ENCODE measurements around the gene HBS1L. TPM values are rescaled to one million over a fixed set of nuclear protein-coding genes. Genes with fewer than 3 reads are reported as not detected.

The HBS1L gene
- polyA plus RNA-seq, 4 donors = 23.0 to 39.2 (median 30.7) TPM

DNA sequence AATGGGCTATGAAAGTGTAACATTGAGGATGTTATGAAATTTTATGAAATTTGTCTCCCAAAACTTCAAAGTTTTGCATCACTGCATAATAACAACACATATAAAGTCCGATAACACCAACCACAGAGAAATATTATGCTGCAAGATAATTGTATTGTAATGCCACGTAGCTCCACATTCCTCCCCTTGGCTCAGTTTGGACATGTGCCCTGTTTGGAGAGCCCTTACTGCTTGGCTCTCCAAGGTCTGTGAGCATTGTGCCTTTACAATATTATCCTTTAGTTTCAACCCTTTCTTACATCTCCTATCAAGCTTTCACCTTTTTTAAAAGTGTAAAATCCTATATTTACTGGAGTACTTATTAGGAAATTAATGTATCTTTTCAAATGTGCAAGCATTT, 10.8 kb downstream of the HBS1L start:
- Histone ChIP-seq H3K4me1 (ENCODE audit: control insufficient read depth in 3 of 3, insufficient read depth in 2 of 3, low read depth in 1 of 3, low read length in 2 of 3) (no peaks in the 10 kb centered on the region), H3K27me3 (ENCODE audit: control insufficient read depth in 3 of 3, insufficient read depth in 3 of 3, low read length in 3 of 3) (no peaks in the 10 kb centered on the region), H3K4me3 (ENCODE audit: low read depth in 1 of 3, low read length in 3 of 3) (no peak overlapping the region), H3K36me3 (ENCODE audit: control insufficient read depth in 3 of 3, insufficient read depth in 2 of 3, low read depth in 1 of 3, low read length in 3 of 3) (peaks cover 2 to 17% (median 3%) of the 10 kb centered on the region in 3 donors), H3K27ac (ENCODE audit: low read depth in 1 of 3, low read length in 2 of 3) (peak overlapping the region in 1 of 3 donors; percentile 2), H3K9me3 (ENCODE audit: control insufficient read depth in 2 of 2, insufficient read depth in 1 of 2, low read depth in 1 of 2, low read length in 1 of 2) (no peaks in the 10 kb centered on the region)
- FAIRE-seq (no peak), DNase-seq (no peak)
- WGBS, 3 donors = 87 to 94% (median 93%) methylated on average over 2 of the region's 2 CpGs

GRCh38 chr6:135043364-135043763, 11.3 kb downstream of the HBS1L start:
- Histone ChIP-seq H3K36me3 (ENCODE audit: control insufficient read depth in 3 of 3, insufficient read depth in 2 of 3, low read depth in 1 of 3, low read length in 3 of 3) (peaks cover 2 to 17% (median 3%) of the 10 kb centered on the region in 3 donors), H3K4me1 (ENCODE audit: control insufficient read depth in 3 of 3, insufficient read depth in 2 of 3, low read depth in 1 of 3, low read length in 2 of 3) (no peaks in the 10 kb centered on the region), H3K27me3 (ENCODE audit: control insufficient read depth in 3 of 3, insufficient read depth in 3 of 3, low read length in 3 of 3) (no peaks in the 10 kb centered on the region), H3K9me3 (ENCODE audit: control insufficient read depth in 2 of 2, insufficient read depth in 1 of 2, low read depth in 1 of 2, low read length in 1 of 2) (no peaks in the 10 kb centered on the region), H3K4me3 (ENCODE audit: low read depth in 1 of 3, low read length in 3 of 3) (no peak overlapping the region), H3K27ac (ENCODE audit: low read depth in 1 of 3, low read length in 2 of 3) (peak overlapping the region in 1 of 3 donors; percentile 2)
- 74 to 78% (median 78%) methylated on average over 3 of the region's 3 CpGs for WGBS, 3 donors
- peak in 1 of 2 donors; percentile 21 for DNase-seq
- FAIRE-seq = no peak

- 90 to 95% (median 92%) methylated on average over 2 of the region's 2 CpGs for WGBS, 3 donors
- H3K27me3 ChIP-seq (ENCODE audit: control insufficient read depth in 3 of 3, insufficient read depth in 3 of 3, low read length in 3 of 3) = no peaks in the 10 kb centered on the region
- no peaks in the 10 kb centered on the region for H3K4me1 ChIP-seq (ENCODE audit: control insufficient read depth in 3 of 3, insufficient read depth in 2 of 3, low read depth in 1 of 3, low read length in 2 of 3)
- no peaks in the 10 kb centered on the region for H3K9me3 ChIP-seq (ENCODE audit: control insufficient read depth in 2 of 2, insufficient read depth in 1 of 2, low read depth in 1 of 2, low read length in 1 of 2)
- FAIRE-seq (no peak), DNase-seq (no peak)
- H3K4me3 ChIP-seq (ENCODE audit: low read depth in 1 of 3, low read length in 3 of 3) = no peak overlapping the region
- H3K27ac ChIP-seq (ENCODE audit: low read depth in 1 of 3, low read length in 2 of 3) = no peak overlapping the region
- peaks cover 2 to 16% (median 5%) of the 10 kb centered on the region in 3 donors for H3K36me3 ChIP-seq (ENCODE audit: control insufficient read depth in 3 of 3, insufficient read depth in 2 of 3, low read depth in 1 of 3, low read length in 3 of 3)
Measured at GRCh38 chr6:135038335-135038734, 16.3 kb downstream of the HBS1L start.

- 59 to 80% (median 62%) methylated on average over 4 of the region's 4 CpGs for WGBS, 3 donors
- Histone ChIP-seq H3K27ac (ENCODE audit: low read depth in 1 of 3, low read length in 2 of 3) (no peak overlapping the region), H3K27me3 (ENCODE audit: control insufficient read depth in 3 of 3, insufficient read depth in 3 of 3, low read length in 3 of 3) (no peaks in the 10 kb centered on the region), H3K4me3 (ENCODE audit: low read depth in 1 of 3, low read length in 3 of 3) (no peak overlapping the region), H3K4me1 (ENCODE audit: control insufficient read depth in 3 of 3, insufficient read depth in 2 of 3, low read depth in 1 of 3, low read length in 2 of 3) (no peaks in the 10 kb centered on the region), H3K9me3 (ENCODE audit: control insufficient read depth in 2 of 2, insufficient read depth in 1 of 2, low read depth in 1 of 2, low read length in 1 of 2) (no peaks in the 10 kb centered on the region), H3K36me3 (ENCODE audit: control insufficient read depth in 3 of 3, insufficient read depth in 2 of 3, low read depth in 1 of 3, low read length in 3 of 3) (peaks cover 2 to 18% (median 5%) of the 10 kb centered on the region in 3 donors)
- DNase-seq (no peak), FAIRE-seq (no peak)
Measured at GRCh38 chr6:135037541-135037940, 17.1 kb downstream of the HBS1L start.

DNA sequence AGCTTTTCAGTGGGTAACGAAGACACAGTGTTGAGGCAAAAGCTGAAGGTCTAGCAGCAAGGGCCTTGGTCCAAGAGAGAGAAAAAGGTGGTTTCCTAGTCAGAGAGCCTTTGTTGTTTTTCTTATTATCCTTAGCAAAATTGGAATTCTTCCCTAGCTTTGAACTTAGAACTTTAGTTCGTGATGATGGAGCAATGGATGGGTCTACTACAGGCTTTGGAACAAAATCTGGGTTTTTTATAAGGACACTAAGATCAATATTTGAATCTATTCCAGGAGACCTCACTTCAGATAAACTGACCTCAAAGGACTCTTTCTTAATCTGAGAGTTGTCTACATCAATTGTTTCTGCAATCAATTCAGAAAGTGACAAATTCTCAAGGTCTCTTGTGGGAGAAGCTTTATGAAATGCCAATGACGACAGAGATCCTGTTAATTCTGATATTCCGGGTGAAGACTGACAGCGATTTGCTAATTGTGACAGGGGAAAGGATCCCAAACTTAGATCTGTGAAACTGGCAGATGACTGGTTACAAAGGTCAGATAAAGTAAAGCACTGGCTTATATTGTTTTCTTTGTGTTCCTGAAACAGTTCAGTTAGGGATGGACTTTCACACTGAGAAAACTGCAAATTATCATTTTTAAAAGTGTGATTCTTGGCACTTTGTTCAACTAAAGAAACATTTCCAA, 17.7 kb downstream of the HBS1L start:
- H3K4me3 ChIP-seq (ENCODE audit: low read depth in 1 of 3, low read length in 3 of 3) = no peak overlapping the region
- H3K36me3 ChIP-seq (ENCODE audit: control insufficient read depth in 3 of 3, insufficient read depth in 2 of 3, low read depth in 1 of 3, low read length in 3 of 3) = peaks cover 2 to 18% (median 5%) of the 10 kb centered on the region in 3 donors
- H3K27ac ChIP-seq (ENCODE audit: low read depth in 1 of 3, low read length in 2 of 3) = no peak overlapping the region
- no peaks in the 10 kb centered on the region for H3K27me3 ChIP-seq (ENCODE audit: control insufficient read depth in 3 of 3, insufficient read depth in 3 of 3, low read length in 3 of 3)
- 31 to 73% (median 54%) methylated on average over 5 of the region's 5 CpGs for WGBS, 3 donors
- no peak for DNase-seq
- H3K4me1 ChIP-seq (ENCODE audit: control insufficient read depth in 3 of 3, insufficient read depth in 2 of 3, low read depth in 1 of 3, low read length in 2 of 3) = no peaks in the 10 kb centered on the region
- FAIRE-seq = no peak
- no peaks in the 10 kb centered on the region for H3K9me3 ChIP-seq (ENCODE audit: control insufficient read depth in 2 of 2, insufficient read depth in 1 of 2, low read depth in 1 of 2, low read length in 1 of 2)

- H3K4me1 ChIP-seq (ENCODE audit: control insufficient read depth in 3 of 3, insufficient read depth in 2 of 3, low read depth in 1 of 3, low read length in 2 of 3) = no peaks in the 10 kb centered on the region
- DNase-seq (peak in 1 of 2 donors; percentile 97), FAIRE-seq (peak; percentile 57)
- peaks cover 2 to 10% (median 3%) of the 10 kb centered on the region in 3 donors for H3K36me3 ChIP-seq (ENCODE audit: control insufficient read depth in 3 of 3, insufficient read depth in 2 of 3, low read depth in 1 of 3, low read length in 3 of 3)
- no peaks in the 10 kb centered on the region for H3K27me3 ChIP-seq (ENCODE audit: control insufficient read depth in 3 of 3, insufficient read depth in 3 of 3, low read length in 3 of 3)
- peak overlapping the region in 1 of 3 donors; percentile 41 for H3K27ac ChIP-seq (ENCODE audit: low read depth in 1 of 3, low read length in 2 of 3)
- no peak overlapping the region for H3K4me3 ChIP-seq (ENCODE audit: low read depth in 1 of 3, low read length in 3 of 3)
- no peaks in the 10 kb centered on the region for H3K9me3 ChIP-seq (ENCODE audit: control insufficient read depth in 2 of 2, insufficient read depth in 1 of 2, low read depth in 1 of 2, low read length in 1 of 2)
- 15 to 69% (median 30%) methylated on average over 3 of the region's 3 CpGs for WGBS, 3 donors
Measured at GRCh38 chr6:135033238-135033637, 21.4 kb downstream of the HBS1L start.

GRCh38 chr6:135030532-135031178, 24.0 kb downstream of the HBS1L start:
- Histone ChIP-seq H3K27me3 (ENCODE audit: control insufficient read depth in 3 of 3, insufficient read depth in 3 of 3, low read length in 3 of 3) (no peaks in the 10 kb centered on the region), H3K36me3 (ENCODE audit: control insufficient read depth in 3 of 3, insufficient read depth in 2 of 3, low read depth in 1 of 3, low read length in 3 of 3) (peaks cover 0 to 13% (median 0%) of the 10 kb centered on the region in 3 donors), H3K4me3 (ENCODE audit: low read depth in 1 of 3, low read length in 3 of 3) (no peak overlapping the region), H3K9me3 (ENCODE audit: control insufficient read depth in 2 of 2, insufficient read depth in 1 of 2, low read depth in 1 of 2, low read length in 1 of 2) (no peaks in the 10 kb centered on the region), H3K27ac (ENCODE audit: low read depth in 1 of 3, low read length in 2 of 3) (no peak overlapping the region), H3K4me1 (ENCODE audit: control insufficient read depth in 3 of 3, insufficient read depth in 2 of 3, low read depth in 1 of 3, low read length in 2 of 3) (no peaks in the 10 kb centered on the region)
- WGBS, 3 donors = 60 to 84% (median 75%) methylated on average over 5 of the region's 5 CpGs
- FAIRE-seq (peak; percentile 75), DNase-seq (no peak)

DNA sequence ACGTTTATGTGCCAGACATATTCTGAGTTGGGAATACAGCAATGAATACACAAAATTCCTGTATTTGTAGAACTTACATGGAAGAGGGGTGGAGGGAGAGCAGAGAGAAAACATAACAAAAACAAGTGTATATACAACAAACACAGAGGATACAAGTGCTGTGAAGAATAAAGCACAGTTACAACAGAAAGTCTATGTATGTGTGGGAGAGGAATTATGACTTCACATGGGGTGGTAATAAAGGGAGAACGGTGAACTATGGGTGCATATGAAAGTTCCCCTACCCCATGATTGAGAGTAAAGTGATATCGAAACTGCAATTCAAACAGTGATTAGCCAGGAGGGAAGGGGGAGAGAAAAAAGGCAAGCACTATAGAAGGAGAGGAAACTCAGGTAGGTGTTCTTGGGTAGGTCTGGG, 24.6 kb downstream of the HBS1L start:
- DNase-seq (no peak), FAIRE-seq (no peak)
- H3K27ac ChIP-seq (ENCODE audit: low read depth in 1 of 3, low read length in 2 of 3) = no peak overlapping the region
- H3K4me1 ChIP-seq (ENCODE audit: control insufficient read depth in 3 of 3, insufficient read depth in 2 of 3, low read depth in 1 of 3, low read length in 2 of 3) = no peaks in the 10 kb centered on the region
- no peak overlapping the region for H3K4me3 ChIP-seq (ENCODE audit: low read depth in 1 of 3, low read length in 3 of 3)
- H3K36me3 ChIP-seq (ENCODE audit: control insufficient read depth in 3 of 3, insufficient read depth in 2 of 3, low read depth in 1 of 3, low read length in 3 of 3) = peaks cover 0 to 10% (median 0%) of the 10 kb centered on the region in 3 donors
- WGBS, 3 donors = 35 to 56% (median 41%) methylated on average over 3 of the region's 3 CpGs
- H3K9me3 ChIP-seq (ENCODE audit: control insufficient read depth in 2 of 2, insufficient read depth in 1 of 2, low read depth in 1 of 2, low read length in 1 of 2) = no peaks in the 10 kb centered on the region
- no peaks in the 10 kb centered on the region for H3K27me3 ChIP-seq (ENCODE audit: control insufficient read depth in 3 of 3, insufficient read depth in 3 of 3, low read length in 3 of 3)
